HAP-1 (cell line): ENCODE data around the gene OPRM1.
"Not testable (repeated sequence)": the region's sequence is repeated elsewhere in the genome, so short reads cannot be mapped to it uniquely, and the experiment has no call there.

Experiments used
- DNase-seq, 2 experiments: peaks; one replicate each; pipeline ENCODE4 v3.0.0-alpha.2; 2016 to 2020; ENCODE audit warnings: low spot score in 2 of 2
- H3K27me3 ChIP-seq: fragments of 250-450 bp; sonication (Bioruptor Pico); 2 replicates; pipeline ENCODE4 v1.5.1; 2020; ENCODE audit warnings: low read depth, mild to moderate bottlenecking, moderate library complexity
- H3K36me3 ChIP-seq: fragments of 250-450 bp; sonication (Bioruptor Pico); replicated peaks from 2 replicates; pipeline ENCODE4 v1.5.1; 2020; ENCODE audit warnings: mild to moderate bottlenecking
- H3K4me1 ChIP-seq: fragments of 250-450 bp; sonication (Bioruptor Pico); 2 replicates; pipeline ENCODE4 v1.5.1; 2020; ENCODE audit warnings: mild to moderate bottlenecking
- H3K4me3 ChIP-seq: fragments of 250-450 bp; sonication (Bioruptor Pico); 2 replicates; pipeline ENCODE4 v1.5.1; 2020; ENCODE audit warnings: mild to moderate bottlenecking, moderate library complexity
- H3K9me3 ChIP-seq: fragments of 250-450 bp; sonication (Bioruptor Pico); 2 replicates; pipeline ENCODE4 v1.5.1; 2020; ENCODE audit warnings: mild to moderate bottlenecking, moderate library complexity
- in situ Hi-C: fragments of 300-500 bp; cut with MboI; formaldehyde crosslinking; loops from 3 replicates; pipeline ENCODE4 v1.14.3; 2020; ENCODE audit warnings: low sequenced_read_pairs, inconsistent platforms, mixed read lengths

Gene OPRM1

DNA sequence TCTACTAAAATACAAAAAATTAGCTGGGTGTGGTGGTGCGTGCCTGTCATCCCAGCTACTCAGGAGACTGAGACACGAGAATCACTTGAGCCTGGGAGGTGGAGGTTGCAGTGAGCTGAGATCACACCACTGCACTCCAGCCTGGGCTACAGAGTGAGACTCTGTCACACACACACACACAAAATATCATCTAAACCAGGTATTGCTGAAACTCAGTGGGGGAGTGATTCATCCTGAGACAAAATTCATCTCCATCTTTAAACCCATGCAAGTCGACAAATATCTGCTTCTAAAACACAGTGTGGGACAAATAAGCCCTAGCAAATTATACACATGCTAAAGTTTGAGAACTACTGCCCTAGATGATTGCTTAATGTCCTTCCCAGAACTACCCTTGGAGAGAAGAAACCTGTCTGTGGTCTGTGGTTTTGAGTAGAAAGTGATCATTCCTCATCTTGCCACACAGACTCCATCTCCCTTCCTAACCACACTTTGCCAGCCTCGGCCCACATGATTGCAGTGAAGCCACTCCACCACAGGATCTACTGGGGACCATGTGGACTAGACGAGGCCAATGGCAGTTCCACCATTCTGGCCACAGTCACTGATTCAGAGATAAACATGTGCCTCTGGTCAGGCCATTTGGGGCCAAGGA is 130.3 kb downstream of the OPRM1 start:
- in situ Hi-C loops: no loop called here

DNA sequence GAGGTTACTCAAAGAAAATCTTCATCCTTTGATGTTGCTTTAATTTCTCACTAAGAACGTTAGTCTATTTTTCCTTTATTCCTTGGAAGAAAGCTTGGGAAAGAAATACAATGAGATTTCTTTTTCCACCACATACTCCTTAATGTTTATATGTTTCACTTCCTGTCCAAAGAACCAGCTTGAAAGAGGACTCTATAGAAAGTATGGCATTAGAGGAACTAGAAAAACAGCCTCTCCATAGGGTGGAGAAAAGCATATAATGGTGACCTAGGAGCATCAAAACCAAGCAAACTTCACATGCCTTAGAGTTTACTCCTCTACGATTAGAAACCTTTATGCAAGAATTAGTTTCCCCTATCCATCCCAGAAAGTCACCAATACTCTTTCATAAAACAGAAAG is 131.1 kb downstream of the OPRM1 start:
- no peak overlapping the region for H3K4me3 ChIP-seq
- H3K9me3 ChIP-seq: peaks cover 2% of the 10 kb centered on the region; the same call in 1 of the 2 replicates
- H3K27me3 ChIP-seq: no peaks in the 10 kb centered on the region
- H3K4me1 ChIP-seq: no peaks in the 10 kb centered on the region
- in situ Hi-C loops: no loop called here
- DNase-seq: no peak
- H3K36me3 ChIP-seq: no peaks in the 10 kb centered on the region

More for the DNA sequence above, 130.3 kb downstream of the OPRM1 start:
- no peaks in the 10 kb centered on the region for H3K4me1 ChIP-seq
- peaks cover 2% of the 10 kb centered on the region; the same call in 1 of the 2 replicates for H3K9me3 ChIP-seq
- no peak for DNase-seq
- no peaks in the 10 kb centered on the region for H3K27me3 ChIP-seq
- H3K4me3 ChIP-seq: no peak overlapping the region
- H3K36me3 ChIP-seq: no peaks in the 10 kb centered on the region

DNA sequence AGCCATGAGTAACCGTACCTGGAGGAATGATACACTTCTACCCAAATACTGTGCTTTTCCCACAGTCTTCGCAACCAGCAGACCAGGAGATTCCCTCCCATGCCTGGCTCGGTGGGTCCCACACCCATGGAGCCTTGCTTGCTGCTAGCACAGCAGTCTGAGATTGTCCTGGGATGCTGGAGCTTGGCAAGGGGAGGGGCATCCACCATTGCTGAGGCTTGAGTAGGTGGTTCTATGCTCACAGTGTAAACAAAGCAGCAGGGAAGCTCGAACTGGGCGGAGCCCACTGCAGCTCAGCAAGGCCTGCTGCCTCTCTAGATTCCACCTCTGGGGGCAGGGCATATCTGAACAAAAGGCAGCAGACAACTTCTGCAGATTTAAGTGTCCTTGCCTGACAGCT is 133.4 kb downstream of the OPRM1 start:
- H3K27me3 ChIP-seq, H3K4me3 ChIP-seq, H3K4me1 ChIP-seq, H3K36me3 ChIP-seq, in situ Hi-C loops, H3K9me3 ChIP-seq: not testable (repeated sequence)
- DNase-seq: peak in 1 of 2 experiments; percentile 69

DNA sequence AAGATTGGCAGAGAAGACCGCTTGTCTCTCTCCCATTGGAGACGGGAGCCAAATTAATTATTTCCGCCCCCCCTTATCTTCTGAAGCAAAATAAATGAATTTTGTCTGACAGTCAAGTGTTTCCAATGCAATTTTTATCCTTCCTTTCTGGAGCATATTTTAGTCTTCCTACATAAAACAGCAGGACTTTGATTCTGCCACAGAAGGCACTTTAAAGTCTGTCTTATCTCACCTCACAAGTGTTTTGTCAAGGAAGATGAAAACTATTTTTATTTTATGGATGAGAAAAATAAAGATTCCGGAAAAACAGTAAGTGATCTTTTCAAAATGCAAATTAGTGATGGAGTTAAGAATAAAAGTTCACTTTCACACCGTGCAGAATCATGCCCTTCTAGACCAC is 140.4 kb downstream of the OPRM1 start:
- H3K4me3 ChIP-seq: no peak overlapping the region
- H3K9me3 ChIP-seq: no peaks in the 10 kb centered on the region
- no peaks in the 10 kb centered on the region for H3K27me3 ChIP-seq
- in situ Hi-C loops: no loop called here
- H3K4me1 ChIP-seq: no peaks in the 10 kb centered on the region
- no peak for DNase-seq
- no peaks in the 10 kb centered on the region for H3K36me3 ChIP-seq

DNA sequence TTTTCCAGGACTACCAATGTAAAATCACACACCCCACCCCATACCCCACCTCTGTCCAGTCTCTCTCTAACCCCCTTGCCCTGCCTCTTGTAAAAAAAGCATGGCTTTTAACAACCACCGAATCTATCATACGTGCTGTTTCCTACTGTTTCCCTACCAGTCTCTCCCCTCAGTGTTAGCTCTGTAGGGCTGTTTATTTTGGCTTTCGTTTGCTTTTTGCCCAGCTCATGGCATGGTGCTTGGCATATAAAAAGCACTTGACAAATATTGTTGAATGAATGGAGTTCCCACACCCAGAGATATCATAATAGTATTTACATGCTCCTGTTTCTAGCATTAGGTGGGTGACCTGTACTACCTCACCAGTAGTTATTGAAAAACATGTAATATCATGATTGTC is 148.2 kb downstream of the OPRM1 start:
- Histone ChIP-seq H3K4me1 (no peaks in the 10 kb centered on the region), H3K36me3 (no peaks in the 10 kb centered on the region), H3K4me3 (no peak overlapping the region), H3K27me3 (no peaks in the 10 kb centered on the region), H3K9me3 (no peaks in the 10 kb centered on the region)
- in situ Hi-C loops: no loop called here
- no peak for DNase-seq

DNA sequence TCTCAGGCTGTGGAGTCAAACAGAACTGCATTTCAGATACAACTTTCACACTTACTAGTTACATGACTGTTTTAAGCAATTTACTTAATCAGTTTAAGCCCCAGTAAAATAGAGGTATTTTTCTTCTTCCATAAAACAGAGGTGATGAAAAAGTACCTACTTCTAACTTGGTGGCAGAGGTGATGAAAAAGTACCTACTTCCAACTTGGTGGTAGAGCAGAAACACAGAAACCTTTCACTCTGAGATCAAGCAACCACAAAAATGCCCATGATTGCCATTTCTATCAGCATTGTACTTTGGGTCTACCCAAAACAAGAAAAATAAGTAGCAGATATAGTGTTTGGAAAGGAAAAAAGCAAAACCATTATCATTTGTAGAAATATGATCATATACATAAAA is 148.7 kb downstream of the OPRM1 start:
- Histone ChIP-seq H3K9me3 (no peaks in the 10 kb centered on the region), H3K4me1 (no peaks in the 10 kb centered on the region), H3K27me3 (no peaks in the 10 kb centered on the region), H3K4me3 (no peak overlapping the region), H3K36me3 (no peaks in the 10 kb centered on the region)
- in situ Hi-C loops: no loop called here
- no peak for DNase-seq

DNA sequence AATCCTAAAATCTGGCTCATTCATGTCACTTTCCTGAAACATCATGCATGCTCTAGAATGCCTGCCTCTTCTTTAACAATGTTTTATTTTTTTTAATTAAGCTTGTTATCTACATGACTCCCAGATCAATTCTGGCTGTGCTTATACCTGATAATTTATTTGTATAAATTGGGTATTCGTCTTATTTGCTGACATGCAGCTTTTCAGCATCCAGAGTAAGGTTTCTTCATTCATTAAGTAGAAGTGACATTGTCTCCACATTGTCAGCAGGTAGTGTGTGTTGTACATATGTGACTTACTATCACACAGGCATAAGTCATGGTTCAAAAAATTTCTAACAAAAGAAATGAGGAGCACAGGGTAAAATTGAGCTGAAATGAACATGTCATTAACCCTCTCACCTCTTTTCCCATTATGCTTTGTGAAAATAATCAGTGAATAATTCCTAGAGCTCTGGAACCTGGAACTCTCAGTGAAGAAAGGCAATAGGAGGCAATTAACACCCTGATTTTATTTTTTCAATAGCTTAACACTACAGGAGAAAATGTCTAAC is 157.4 kb downstream of the OPRM1 start:
- Histone ChIP-seq H3K4me1 (peaks cover 2% of the 10 kb centered on the region; the same call in 1 of the 2 replicates), H3K27me3 (no peaks in the 10 kb centered on the region), H3K36me3 (no peaks in the 10 kb centered on the region), H3K4me3 (no peak overlapping the region), H3K9me3 (no peaks in the 10 kb centered on the region)
- in situ Hi-C loops: no loop called here
- no peak for DNase-seq

DNA sequence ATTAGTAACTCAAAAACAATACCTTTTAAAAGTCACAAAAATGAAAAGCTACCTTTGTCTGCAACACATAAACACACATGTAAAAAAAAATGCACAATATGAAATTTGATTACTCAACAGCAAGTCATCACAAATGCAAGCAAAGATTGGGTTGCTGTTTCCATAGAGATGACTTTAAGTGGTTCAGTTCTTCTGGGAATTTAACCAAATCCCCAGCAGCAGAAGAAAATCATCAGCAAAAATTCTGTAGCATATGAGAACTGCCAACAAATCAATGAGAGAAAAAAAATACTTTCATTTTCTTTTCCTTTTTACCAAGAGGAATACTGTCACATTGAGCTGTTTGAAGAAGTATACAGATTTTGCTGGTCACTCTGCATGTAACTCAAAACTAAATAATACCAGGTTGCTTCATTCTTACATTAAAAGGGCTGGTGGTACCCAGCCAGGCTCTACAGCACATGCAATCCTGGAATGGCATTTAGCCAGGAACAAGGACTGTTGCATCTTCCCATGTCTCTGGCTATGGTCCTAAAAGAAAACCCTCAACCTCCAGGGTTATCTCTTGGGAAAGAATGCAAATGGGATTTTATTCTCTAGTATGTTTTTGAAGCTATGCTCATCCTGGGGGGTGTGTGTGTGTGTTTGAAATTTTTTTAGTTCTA is 158.3 kb downstream of the OPRM1 start:
- H3K9me3 ChIP-seq: no peaks in the 10 kb centered on the region
- peaks cover 2% of the 10 kb centered on the region; the same call in 1 of the 2 replicates for H3K4me1 ChIP-seq
- in situ Hi-C loops: no loop called here
- H3K27me3 ChIP-seq: no peaks in the 10 kb centered on the region
- H3K36me3 ChIP-seq: no peaks in the 10 kb centered on the region
- no peak for DNase-seq
- no peak overlapping the region for H3K4me3 ChIP-seq

DNA sequence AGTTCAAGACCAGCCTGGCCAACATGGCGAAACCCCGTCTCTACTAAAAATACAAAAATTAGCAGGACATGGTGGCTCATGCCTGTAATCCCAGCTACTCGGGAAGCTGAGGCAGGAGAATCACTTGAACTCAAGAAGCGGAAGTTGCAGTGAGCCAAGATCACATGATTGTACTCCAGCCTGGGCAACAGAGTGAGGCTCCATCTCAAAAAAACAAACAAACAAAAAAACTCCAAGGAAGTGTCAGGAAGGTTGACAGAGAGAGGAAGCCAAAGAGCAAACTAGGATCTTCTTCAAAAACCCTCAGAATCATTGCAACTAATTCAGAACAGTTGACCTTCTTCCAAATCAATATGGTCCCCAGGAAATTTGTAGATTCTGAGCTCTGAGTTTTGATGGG is 162.6 kb downstream of the OPRM1 start:
- H3K36me3 ChIP-seq, DNase-seq, H3K4me1 ChIP-seq, in situ Hi-C loops, H3K4me3 ChIP-seq, H3K27me3 ChIP-seq, H3K9me3 ChIP-seq: not testable (repeated sequence)

DNA sequence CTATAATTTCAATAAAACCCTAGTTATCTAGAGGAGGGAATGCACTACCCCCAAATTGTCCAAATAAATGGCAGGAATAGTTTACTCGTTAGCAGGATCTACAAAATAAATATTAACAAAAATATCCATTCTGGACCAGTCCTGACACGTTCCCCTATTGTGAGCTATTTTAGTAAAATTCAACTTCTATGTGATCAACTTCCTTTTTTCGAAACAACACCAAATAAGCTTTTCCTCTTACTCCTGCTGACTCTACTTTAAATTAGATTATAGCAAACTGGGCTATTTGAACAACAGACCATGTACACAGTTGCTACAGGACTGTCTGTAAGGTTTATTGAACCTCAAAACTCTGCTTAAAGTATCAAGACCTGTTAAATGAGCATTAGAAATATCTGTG is 163.3 kb downstream of the OPRM1 start:
- Histone ChIP-seq H3K4me3 (no peak overlapping the region), H3K36me3 (no peaks in the 10 kb centered on the region), H3K9me3 (no peaks in the 10 kb centered on the region; the same call in 1 of the 2 replicates), H3K27me3 (no peaks in the 10 kb centered on the region), H3K4me1 (peaks cover under 1% of the 10 kb centered on the region; the same call in 1 of the 2 replicates)
- in situ Hi-C loops: no loop called here
- DNase-seq: no peak

DNA sequence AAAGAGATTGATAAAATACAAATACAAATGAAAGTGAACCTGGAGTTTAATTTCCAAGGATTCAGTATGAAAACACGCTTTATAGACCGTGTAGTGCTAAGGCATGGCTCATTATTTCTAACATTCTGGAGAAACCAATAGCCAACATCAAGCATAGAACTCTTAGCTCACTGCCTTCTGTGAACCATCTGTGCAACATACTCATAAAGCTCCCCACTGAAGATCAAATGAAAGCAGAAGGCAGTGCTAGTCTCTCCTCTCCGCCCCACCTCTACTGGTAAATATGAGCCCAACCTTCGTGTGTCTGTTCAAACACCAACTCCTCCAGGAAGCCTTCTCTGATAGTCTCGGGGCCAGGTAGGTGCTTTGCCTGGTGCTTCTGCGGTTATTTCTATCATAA is 163.9 kb downstream of the OPRM1 start:
- H3K27me3 ChIP-seq: no peaks in the 10 kb centered on the region
- no peak for DNase-seq
- no peaks in the 10 kb centered on the region for H3K36me3 ChIP-seq
- no peaks in the 10 kb centered on the region; the same call in 1 of the 2 replicates for H3K9me3 ChIP-seq
- no peak overlapping the region for H3K4me3 ChIP-seq
- in situ Hi-C loops: no loop called here
- no peaks in the 10 kb centered on the region for H3K4me1 ChIP-seq

DNA sequence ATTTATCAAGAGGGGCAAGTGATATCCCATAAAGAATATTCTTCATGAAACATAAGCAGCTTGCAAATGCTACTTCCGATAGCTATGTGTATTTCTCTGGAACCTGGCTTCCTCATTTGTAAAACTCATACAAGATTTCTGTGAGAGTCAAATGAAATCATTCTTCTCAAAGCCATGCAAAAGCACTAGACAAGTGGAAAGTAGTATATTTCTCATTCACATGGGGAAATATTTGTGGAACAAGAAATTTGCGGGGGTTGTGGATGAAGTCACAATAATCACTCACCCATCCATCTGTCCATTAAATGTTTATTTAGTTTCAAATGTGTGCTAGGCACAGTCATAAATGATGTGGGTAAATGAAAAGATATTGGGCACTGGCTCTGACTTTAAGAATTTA is 167.1 kb downstream of the OPRM1 start:
- no peaks in the 10 kb centered on the region for H3K4me1 ChIP-seq
- in situ Hi-C loops: no loop called here
- H3K4me3 ChIP-seq: no peak overlapping the region
- no peaks in the 10 kb centered on the region; the same call in 1 of the 2 replicates for H3K9me3 ChIP-seq
- no peaks in the 10 kb centered on the region for H3K27me3 ChIP-seq
- no peak for DNase-seq
- H3K36me3 ChIP-seq: no peaks in the 10 kb centered on the region

DNA sequence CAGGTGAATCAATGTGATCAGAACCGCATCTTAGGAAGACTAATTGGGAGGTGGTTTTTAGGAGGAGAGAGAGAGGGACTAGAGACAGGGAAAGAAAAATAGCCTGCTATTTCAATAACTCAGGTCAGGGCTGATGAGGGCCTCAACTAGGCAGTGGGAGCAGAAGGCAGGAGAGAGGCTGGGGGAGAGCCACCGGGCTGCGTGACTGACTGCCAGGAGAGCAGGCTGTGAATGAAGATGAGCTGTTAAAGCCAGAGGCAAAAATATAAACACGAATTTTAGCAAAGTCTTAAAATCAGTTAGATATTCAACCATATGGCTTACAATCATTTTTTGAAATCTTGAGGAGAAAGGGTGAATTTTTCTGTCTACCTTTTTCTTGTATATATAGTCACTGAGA is 168.0 kb downstream of the OPRM1 start:
- Histone ChIP-seq H3K4me1 (no peaks in the 10 kb centered on the region), H3K36me3 (no peaks in the 10 kb centered on the region), H3K4me3 (no peak overlapping the region), H3K9me3 (no peaks in the 10 kb centered on the region; the same call in 1 of the 2 replicates), H3K27me3 (no peaks in the 10 kb centered on the region)
- DNase-seq: no peak
- in situ Hi-C loops: no loop called here

DNA sequence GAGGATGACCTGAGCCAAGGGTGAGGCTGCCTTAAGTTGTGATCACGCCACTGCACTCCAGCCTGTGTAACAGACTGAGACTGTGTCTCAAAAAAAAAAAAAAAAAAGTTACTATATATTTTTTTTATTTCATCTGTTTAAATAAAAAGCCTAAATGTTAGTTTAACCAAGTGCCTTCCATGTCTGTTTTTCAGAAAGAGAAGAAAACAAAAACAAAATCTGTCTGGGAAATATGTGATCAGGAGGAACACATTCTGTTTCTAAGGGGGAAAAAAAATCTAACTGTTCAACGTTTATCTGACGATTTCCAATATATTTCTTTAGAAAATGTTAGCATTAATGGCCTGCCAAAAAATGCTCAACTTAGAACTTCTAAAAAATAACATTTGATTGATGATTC is 170.5 kb downstream of the OPRM1 start:
- in situ Hi-C loops: no loop called here
- no peaks in the 10 kb centered on the region for H3K27me3 ChIP-seq
- no peak overlapping the region for H3K4me3 ChIP-seq
- H3K36me3 ChIP-seq: no peaks in the 10 kb centered on the region
- H3K4me1 ChIP-seq: no peaks in the 10 kb centered on the region
- no peak for DNase-seq
- no peaks in the 10 kb centered on the region for H3K9me3 ChIP-seq
